ENCODE data around the gene ASCL3.
"Not testable (repeated sequence)": the region's sequence is repeated elsewhere in the genome, so short reads cannot be mapped to it uniquely, and the experiment has no call there.

ASCL3 gene

GRCh38 chr11:8911029-8911823, 31.6 kb downstream of the ASCL3 start, which contains the start of gene AKIP1:
Gene AKIP1 (plus strand): TSS chr11:8911189. CDS start chr11:8911450, 261 bp downstream.
- H3K36me3 Mint-ChIP-seq, result peaks cover 6 to 11% of the 10 kb centered on the region in 2 donors
- peak within 1 kb of the TSS; percentile 94 to 97 for H3K4me3 Mint-ChIP-seq
- peak; percentile 81 for DNase-seq
- peak; percentile 85 for ATAC-seq (replicated peaks)
- no peaks in the 10 kb centered on the region for H3K9me3 Mint-ChIP-seq
- peaks cover 26 to 38% of the 10 kb centered on the region in 2 donors for H3K4me1 Mint-ChIP-seq
- H3K27ac Mint-ChIP-seq, result peak within 1 kb of the TSS; percentile 82
- H3K27me3 Mint-ChIP-seq, result peaks cover 3 to 12% of the 10 kb centered on the region in 2 donors

DNA sequence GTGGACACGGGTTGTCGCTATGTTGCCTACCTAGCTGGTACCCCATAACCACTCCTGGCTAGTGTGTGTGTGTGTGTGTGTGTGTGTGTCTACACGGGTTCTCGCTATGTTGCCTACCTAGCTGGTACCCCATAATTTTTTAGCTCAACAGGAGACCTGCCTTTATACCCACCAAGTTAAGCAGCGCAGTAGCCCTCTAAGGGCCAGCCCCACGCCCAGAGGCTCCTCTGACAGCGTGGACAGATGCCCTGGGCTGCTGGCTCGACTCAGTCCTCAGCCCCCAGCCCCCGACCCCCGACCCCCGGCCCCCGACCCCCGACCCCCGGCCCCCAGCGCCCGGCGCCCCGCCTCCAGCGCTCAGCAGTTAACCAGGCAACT, 32.2 kb downstream of the ASCL3 start:
- Mint-ChIP-seq H3K4me1 (peaks cover 26 to 38% of the 10 kb centered on the region in 2 donors), H3K4me3 (peak overlapping the region; percentile 94 to 97), H3K36me3 (peaks cover 3 to 5% of the 10 kb centered on the region in 2 donors), H3K27ac (no peak overlapping the region), H3K9me3 (no peaks in the 10 kb centered on the region), H3K27me3 (peaks cover 3 to 12% of the 10 kb centered on the region in 2 donors)
- DNase-seq (no peak), ATAC-seq (replicated peaks) (peak; percentile 8 to 29)

DNA sequence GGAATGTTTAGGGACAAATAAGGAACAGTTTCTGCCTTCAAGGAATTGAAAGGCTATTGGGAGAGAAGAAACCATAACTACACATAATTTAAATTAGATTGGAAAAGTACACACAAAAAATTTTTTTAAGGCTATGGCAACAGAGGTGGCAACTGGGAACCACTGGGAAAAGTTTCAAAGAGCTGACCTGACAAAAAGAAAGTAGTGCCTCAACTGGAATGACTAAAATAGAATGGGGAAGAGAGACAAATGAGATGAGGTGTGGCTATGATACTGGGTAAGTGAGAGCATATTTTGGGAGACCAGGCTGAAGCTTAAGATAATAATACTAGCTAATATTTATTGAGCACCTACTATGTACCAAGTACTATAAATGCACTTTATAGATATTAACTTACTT, 34.7 kb downstream of the ASCL3 start:
- Mint-ChIP-seq H3K4me3 (no peak overlapping the region), H3K27ac (no peak overlapping the region), H3K36me3 (no peaks in the 10 kb centered on the region), H3K27me3 (peaks cover 3 to 12% of the 10 kb centered on the region in 2 donors), H3K9me3 (no peaks in the 10 kb centered on the region), H3K4me1 (peaks cover 13 to 22% of the 10 kb centered on the region in 2 donors)
- DNase-seq (no peak), ATAC-seq (replicated peaks) (no peak)

GRCh38 chr11:8907116-8907515, 35.7 kb downstream of the ASCL3 start:
- Mint-ChIP-seq H3K36me3 (no peaks in the 10 kb centered on the region), H3K27me3 (peaks cover 3 to 12% of the 10 kb centered on the region in 2 donors), H3K4me3 (no peak overlapping the region), H3K27ac (no peak overlapping the region), H3K9me3 (peaks cover 0 to 3% of the 10 kb centered on the region in 2 donors), H3K4me1 (peaks cover 9 to 22% of the 10 kb centered on the region in 2 donors)
- ATAC-seq (replicated peaks), result no peak
- DNase-seq, result no peak

GRCh38 chr11:8905528-8906165, 37.2 kb downstream of the ASCL3 start:
- H3K27ac Mint-ChIP-seq, result no peak overlapping the region
- H3K9me3 Mint-ChIP-seq, result peaks cover 0 to 8% of the 10 kb centered on the region in 2 donors
- DNase-seq (no peak), ATAC-seq (replicated peaks) (no peak)
- peaks cover 10 to 19% of the 10 kb centered on the region in 2 donors for H3K27me3 Mint-ChIP-seq
- peaks cover 9 to 22% of the 10 kb centered on the region in 2 donors for H3K4me1 Mint-ChIP-seq
- H3K36me3 Mint-ChIP-seq, result peaks cover 0 to 4% of the 10 kb centered on the region in 2 donors
- H3K4me3 Mint-ChIP-seq, result no peak overlapping the region

- Mint-ChIP-seq H3K36me3 (peaks cover 0 to 9% of the 10 kb centered on the region in 2 donors), H3K9me3 (peaks cover 6 to 17% of the 10 kb centered on the region in 2 donors), H3K4me1 (no peaks in the 10 kb centered on the region), H3K27me3 (peaks cover 6% of the 10 kb centered on the region in 2 donors), H3K4me3 (no peak overlapping the region), H3K27ac (no peak overlapping the region)
- ATAC-seq (replicated peaks), result no peak
- DNase-seq, result no peak
Measured at GRCh38 chr11:8899119-8899753, 43.6 kb downstream of the ASCL3 start.

GRCh38 chr11:8891185-8891584, 51.6 kb downstream of the ASCL3 start:
- not testable (repeated sequence) for H3K4me1 Mint-ChIP-seq, H3K27ac Mint-ChIP-seq
- peaks cover 35 to 36% of the 10 kb centered on the region in 2 donors for H3K27me3 Mint-ChIP-seq

More at GRCh38 chr11:8891185-8891584, 51.6 kb downstream of the ASCL3 start:
- not testable (repeated sequence) for H3K36me3 Mint-ChIP-seq; DNase-seq; ATAC-seq (replicated peaks); H3K4me3 Mint-ChIP-seq
- H3K9me3 Mint-ChIP-seq, result peaks cover 7 to 10% of the 10 kb centered on the region in 2 donors
